Epithelial cell of proximal tubule (primary cell): ENCODE results near the gene KCNQ1. TPM values are rescaled to one million over a fixed set of nuclear protein-coding genes. Genes with fewer than 3 reads are reported as not detected.

ENCODE experiments used
- DNase-seq: peaks from one replicate; pipeline ENCODE4 v3.0.0-alpha.2; 2011; ENCODE audit warnings: low read depth
- H3K4me3 ChIP-seq: 2 replicates; pipeline ENCODE4 v1.5.1; 2011; ENCODE audit warnings: low read depth, mild to moderate bottlenecking, low read length
- total RNA-seq: library from RNA; depleted of rRNA; stranded (reverse); fragments of >200 nt; gene quantifications from 2 replicates; pipeline ENCODE4 v1.2.3, GENCODE V29; 2015
- TF ChIP-seq, protein P1 (sequence below): conservative IDR thresholded peaks from 2 replicates; pipeline ENCODE4 v1.5.1; 2012; ENCODE audit warnings: low read depth, mild to moderate bottlenecking, low read length

The KCNQ1 gene
- total RNA-seq, 1 donor from 2014 or later: 0.46 TPM

DNA sequence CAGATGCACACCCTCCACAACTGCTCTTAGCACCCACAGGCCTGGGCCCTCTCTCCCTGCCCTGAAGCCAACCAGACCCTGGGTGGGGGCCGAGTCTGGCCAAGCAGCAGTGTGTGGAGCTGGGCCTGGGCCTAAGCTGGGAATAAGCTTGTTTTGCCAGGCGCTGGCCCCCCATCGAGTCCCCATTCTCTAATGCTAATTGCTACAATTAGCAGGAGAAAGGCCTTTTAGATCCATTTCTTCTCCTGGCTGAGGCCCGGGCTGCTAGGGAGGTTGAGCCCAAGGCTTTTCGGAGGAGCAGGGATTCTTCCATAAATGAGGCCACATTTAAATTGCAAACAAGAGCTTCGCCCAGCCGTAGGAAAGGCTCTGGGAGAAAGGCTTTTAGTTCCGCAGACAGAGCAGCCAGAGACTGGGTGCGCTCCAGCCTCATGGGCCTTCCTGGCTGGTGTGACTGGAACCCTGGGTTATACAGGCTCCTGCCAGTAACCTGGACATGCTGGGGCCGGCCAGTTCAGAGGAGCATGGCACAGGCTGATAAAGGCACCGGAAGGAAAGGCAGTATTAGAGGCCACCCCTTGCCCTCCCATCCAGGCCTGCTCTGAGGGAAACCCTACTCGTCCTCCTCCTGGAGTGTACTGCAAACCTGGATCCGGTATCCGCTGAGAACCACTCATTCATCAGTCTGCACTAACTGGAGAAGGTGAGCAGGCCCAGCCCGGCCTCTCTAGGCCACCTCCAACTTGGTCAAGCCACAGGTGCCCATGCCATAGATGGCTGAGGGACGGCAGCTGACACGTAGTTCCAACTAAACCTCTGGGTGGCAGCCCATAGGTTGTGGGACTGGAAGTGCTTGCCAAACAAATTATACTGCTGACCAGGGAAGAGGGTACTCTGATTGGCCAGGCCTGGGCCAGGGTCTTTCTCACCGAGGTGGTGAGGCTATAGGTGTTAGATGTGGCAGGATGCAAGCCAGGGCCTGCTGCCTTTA is 248.8 kb downstream of the KCNQ1 start:
- no peak for DNase-seq
- H3K4me3 ChIP-seq: no peak overlapping the region
- TF ChIP-seq, protein P1, sequence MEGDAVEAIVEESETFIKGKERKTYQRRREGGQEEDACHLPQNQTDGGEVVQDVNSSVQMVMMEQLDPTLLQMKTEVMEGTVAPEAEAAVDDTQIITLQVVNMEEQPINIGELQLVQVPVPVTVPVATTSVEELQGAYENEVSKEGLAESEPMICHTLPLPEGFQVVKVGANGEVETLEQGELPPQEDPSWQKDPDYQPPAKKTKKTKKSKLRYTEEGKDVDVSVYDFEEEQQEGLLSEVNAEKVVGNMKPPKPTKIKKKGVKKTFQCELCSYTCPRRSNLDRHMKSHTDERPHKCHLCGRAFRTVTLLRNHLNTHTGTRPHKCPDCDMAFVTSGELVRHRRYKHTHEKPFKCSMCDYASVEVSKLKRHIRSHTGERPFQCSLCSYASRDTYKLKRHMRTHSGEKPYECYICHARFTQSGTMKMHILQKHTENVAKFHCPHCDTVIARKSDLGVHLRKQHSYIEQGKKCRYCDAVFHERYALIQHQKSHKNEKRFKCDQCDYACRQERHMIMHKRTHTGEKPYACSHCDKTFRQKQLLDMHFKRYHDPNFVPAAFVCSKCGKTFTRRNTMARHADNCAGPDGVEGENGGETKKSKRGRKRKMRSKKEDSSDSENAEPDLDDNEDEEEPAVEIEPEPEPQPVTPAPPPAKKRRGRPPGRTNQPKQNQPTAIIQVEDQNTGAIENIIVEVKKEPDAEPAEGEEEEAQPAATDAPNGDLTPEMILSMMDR: peak; percentile 12

DNA sequence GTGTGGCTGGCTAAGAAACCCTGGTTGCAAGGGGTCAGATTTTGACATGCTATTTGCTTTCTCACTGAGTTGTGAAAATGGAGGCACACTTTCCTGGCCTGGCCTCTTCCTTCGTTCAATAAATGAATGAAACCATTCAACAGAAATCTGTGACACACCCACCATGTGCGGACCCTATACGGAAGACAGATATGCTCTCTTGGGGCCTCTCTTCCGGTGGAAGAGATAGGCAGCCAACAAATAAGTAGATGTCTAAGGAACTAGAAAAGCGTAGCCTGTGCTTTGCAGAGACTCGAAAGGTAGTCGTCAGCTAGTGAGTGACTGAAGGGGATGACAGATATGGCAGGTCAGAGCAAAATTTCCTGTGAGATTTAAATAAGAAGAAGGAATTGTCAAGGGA is 249.7 kb downstream of the KCNQ1 start:
- no peak for DNase-seq
- TF ChIP-seq, protein P1: no peak
- H3K4me3 ChIP-seq: no peak overlapping the region

DNA sequence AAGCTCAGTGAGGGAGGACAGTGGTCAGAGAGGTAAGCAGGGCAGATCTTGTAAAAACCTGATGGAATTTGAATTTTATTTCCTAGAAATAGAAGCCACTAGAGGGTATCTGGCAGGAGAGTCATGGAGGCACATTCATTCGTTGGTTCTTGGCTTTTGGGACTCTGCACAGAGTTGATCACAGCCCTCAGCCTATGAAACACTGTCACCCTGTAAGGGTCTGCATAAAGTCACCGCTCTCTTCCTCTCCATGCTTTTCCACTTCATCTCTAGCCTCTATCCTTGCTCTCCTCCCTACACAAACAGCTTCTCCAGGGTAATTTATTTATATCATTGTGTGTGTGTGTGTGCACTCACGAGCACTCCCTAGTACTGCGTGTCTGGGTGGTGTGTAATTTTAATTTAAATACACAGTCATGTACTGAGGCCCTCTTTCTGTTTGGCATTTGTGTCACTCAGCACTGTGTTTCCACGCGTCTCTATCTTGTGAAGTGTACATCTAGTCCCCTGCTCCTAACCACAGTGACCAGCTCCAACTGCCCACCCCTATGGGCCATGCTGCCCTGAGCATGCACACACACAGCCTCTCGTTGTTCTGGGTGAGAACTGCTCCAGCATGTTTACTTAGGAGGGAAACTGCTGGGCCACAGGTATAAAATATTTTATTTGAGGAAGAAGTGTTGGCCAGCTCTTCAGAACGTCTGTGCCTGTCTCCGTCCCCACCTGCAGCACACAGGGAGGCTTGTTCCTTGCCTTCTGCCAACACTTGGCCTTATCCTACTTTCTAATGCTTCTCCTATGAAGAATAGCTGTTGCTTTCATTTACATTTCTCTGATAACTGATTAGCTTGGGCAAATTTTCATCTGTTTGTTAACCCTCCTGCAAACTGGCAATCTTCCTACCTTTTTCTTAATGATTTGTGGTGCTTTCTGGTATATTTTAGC is 250.5 kb downstream of the KCNQ1 start:
- H3K4me3 ChIP-seq: no peak overlapping the region
- no peak for DNase-seq
- TF ChIP-seq, protein P1: no peak

DNA sequence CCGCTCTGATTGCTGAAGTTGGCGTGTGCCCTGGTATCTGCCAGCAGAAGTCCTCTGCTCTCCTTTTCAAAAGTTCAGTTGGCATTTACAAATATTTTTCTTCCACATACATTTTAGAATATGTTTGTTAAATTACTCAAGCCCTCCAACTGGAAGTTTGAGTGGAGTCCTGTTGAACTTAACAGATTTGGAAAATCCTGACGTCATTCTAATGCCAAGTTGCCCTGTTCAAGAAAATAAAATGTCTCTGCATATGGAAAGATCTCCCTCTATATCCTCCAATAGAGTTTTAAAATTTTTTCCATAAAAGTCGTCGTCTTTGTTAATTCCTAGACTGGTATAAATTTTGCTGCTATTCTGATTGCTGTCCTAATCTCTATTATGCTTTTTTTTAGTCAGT is 251.6 kb downstream of the KCNQ1 start:
- H3K4me3 ChIP-seq: no peak overlapping the region
- TF ChIP-seq, protein P1: no peak
- DNase-seq: no peak

DNA sequence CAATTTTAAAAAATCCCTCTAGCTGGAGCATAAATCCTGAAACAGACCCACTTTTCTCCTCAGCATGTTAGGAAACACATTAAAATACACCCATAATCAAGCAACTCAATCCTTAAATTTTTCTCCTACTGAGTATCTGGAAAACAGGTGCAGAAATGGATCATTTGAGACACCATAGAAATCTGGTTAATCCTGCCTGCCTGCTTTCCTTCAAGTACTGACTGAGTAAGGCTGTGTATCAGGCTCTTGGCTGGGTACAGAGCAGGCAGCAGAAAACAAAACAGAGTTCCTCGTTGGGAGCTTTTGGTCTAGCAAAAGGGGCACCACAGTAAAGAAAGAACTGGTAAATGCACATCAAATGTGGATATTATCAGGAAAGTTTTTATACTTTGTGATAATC is 253.1 kb downstream of the KCNQ1 start:
- TF ChIP-seq, protein P1: no peak
- H3K4me3 ChIP-seq: peak overlapping the region; percentile 80
- DNase-seq: no peak

DNA sequence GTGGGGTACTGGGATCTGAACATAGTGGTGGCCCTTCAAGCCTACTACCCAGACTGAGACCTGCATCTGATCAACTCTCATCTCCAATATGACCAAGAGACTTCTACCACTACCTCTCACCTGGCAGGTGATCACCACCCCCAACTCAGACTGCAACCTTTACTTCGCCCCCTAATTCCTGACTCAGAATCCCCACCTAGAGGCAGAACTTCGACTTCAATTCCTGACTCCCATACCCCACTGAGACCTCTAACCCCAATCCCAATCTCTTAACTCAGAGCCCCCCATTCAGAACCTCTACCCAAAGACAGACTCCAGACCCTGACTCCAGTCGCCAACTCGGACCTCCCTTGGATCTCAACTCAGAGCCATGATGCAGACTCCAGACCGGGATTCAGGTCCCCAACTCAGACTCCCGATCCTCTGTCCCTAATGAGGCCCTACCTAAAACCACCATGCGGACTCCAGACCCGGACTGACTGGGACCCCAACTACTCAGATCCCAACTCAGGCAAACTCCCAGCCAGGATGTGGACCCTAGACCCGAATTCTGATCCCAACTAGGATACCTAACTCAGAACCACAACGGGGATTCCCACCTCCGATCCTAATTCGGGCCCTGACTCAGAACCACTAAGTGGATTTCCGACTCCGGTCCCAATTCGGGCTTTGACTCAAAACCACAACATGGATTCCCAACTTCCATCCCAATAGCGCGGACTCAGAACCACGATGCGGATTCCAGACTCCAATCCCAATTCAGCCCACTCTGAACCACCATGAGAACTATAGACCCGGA is 253.8 kb downstream of the KCNQ1 start:
- TF ChIP-seq, protein P1: no peak
- peak overlapping the region; percentile 80 for H3K4me3 ChIP-seq
- DNase-seq: no peak
